GM12872 (cell line): ENCODE measurements around the gene CHD5.
A peak's percentile ranks its signal among the peaks of the same experiment; 100 is the strongest.

Experiments used
- CTCF ChIP-seq: IDR thresholded peaks from 3 replicates; pipeline ENCODE4 v1.5.1; 2011; ENCODE audit warnings: low read depth, mild to moderate bottlenecking, low read length, moderate library complexity; ENCODE audit not compliant: insufficient read depth

CHD5 gene

GRCh38 chr1:6052543-6053205, 127.4 kb downstream of the CHD5 start:
- TF ChIP-seq CTCF: peak; percentile 48; the same call in 2 of the 3 replicates
